Adrenal gland (tissue), 5 donors: Measurements from ENCODE around the gene HEATR5B.

Experiments used
- CTCF ChIP-seq, 6 experiments: fragments of 450-650 bp in 4 of 6; fragments of 200-600 bp in 2 of 6; sonication (generic) in 1 of 6; IDR thresholded peaks; 1 replicate in 5 of 6; 2 replicates in 1 of 6; pipeline versions ENCODE4 v1.5.1 to v1.8.0; 2016 to 2021; ENCODE audit warnings: antibody characterized with exemption in 6 of 6, mild to moderate bottlenecking in 2 of 6, moderate library complexity in 1 of 6
- POLR2A ChIP-seq, 2 donors: fragments of 450-650 bp; IDR thresholded peaks; one replicate each; pipeline ENCODE4 v1.6.1; 2017; ENCODE audit warnings: antibody characterized with exemption in 2 of 2, mild to moderate bottlenecking in 2 of 2, moderate library complexity in 1 of 2
- donor health status: DM: no; HTN: no; CAD: no.

- no peak for TF ChIP-seq CTCF (IDR thresholded peaks at IDR 0.05)
- no peak for TF ChIP-seq POLR2A (IDR thresholded peaks at IDR 0.05)
Measured at GRCh38 chr2:37109523-37109922, 25.4 kb upstream of the HEATR5B start.
